Stimulated activated CD8-positive, alpha-beta memory T cell treated with anti-CD3 and anti-CD28 coated beads, Interleukin-12 subunit alpha, Interleukin-12 subunit beta, amount 100 ng/mL, for 1 hour (primary cell): ENCODE measurements around the gene SCCPDH.

ENCODE experiments used
- DNase-seq: peaks from one replicate; pipeline ENCODE4 v3.0.0-alpha.2; 2020; ENCODE audit warnings: low read depth

Gene SCCPDH

GRCh38 chr1:246785494-246786111 is 61.4 kb downstream of the SCCPDH start:
- DNase-seq, result no peak

DNA sequence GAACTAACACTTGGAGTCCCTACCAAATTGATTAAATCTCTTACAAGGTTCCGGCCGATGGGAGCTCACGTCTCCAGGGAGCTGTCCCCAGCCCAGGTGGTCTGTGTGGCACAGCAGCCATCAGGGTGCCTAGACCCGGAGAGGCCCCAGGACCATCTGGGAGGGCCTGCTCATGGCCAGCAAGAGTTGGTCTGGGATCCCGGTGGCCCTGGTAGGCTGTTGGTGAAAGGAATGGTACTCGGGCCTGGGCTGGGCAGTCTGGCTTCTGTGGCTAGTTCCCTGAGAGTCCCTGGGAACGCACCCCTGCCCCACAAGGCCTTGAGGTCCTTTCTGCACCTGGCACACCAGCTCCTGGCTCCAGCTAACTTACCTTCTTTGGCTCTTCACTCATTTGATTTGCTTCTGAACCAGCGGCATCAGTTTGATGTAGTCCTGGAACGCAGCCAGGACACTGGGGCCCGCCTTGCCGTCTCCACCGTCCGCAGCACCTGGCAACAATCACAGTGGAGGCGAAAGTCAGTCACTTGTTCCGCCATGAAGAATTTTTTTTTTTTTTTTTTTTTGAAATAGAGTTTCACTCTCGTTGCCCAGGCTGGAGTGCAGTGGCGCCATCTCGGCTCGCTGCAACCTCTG is 62.5 kb downstream of the SCCPDH start:
- DNase-seq, result no peak

GRCh38 chr1:246787781-246788513 is 63.7 kb downstream of the SCCPDH start:
- no peak for DNase-seq

DNA sequence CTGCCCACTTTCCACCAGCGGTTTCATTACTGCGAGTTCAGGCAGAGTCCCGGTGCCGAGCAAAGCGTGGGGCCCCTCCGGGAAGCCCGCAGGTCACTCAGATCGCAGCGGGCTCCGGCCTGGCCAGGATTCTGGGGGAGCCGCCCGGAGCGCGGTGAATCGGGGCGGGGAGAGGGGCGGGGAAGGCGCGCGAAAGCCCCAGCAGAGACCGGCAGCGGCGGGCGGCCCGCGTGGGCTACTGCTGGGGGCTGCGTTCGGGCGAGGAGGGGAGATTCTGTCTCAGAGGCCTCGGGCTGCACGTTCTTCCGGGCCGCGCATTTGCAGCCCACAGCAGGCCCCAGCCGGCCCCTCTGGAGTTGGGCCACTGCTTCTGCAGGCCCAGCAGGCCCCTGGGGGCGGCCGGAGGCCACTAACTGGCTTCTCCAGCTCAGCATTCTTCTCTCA is 64.7 kb downstream of the SCCPDH start:
- no peak for DNase-seq

GRCh38 chr1:246789454-246790339 is 65.5 kb downstream of the SCCPDH start:
- no peak for DNase-seq

DNA sequence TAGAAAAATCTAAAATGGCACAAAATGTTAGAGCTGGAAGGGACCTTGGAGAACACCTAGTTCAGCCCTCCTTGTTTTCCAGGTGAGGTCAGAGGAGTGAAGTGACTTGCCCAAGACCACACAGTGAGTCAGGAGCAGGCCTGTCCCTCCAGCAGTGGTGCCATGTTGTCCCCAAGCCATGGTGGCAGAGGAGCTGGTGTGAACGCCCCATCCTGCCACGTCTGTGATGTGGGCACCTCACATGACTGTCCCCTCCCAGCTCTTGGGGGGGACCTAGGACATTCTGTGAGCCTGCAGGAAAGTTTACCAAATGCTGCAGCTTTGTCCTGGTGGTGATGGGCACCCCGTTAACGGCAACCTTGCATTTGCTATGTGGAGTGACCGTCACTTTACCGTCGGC is 66.2 kb downstream of the SCCPDH start:
- no peak for DNase-seq

GRCh38 chr1:246790833-246791232 is 66.6 kb downstream of the SCCPDH start:
- no peak for DNase-seq

DNA sequence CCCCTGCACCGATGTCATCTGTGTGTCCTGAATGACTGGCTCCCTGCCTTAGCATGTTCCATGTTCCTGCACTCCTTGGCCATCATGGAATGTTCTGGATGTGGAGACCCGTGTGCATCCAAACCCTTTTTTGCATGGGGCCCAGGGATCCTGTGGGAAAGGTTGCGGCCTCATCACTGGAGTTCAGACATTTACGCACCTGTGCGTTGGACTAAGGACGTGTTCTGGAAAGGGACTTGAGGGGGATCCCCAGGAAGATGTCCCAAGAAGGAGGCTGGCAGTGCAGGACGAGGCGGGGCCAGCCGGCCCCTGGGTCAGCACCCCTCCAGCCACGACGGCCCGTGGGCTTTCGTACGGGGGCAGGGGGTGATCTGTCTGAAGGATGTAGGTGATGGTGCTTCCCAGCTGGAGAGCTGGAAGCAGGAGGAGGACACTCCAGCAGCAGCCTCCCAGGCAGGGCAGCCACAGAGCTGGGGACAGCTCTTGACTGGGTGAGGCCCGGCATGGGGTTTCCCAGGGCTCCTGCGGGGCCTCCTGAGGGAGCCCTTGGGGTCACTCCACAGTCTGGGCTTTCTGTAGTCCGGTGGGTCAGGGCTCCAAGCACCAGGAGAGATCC is 67.2 kb downstream of the SCCPDH start:
- no peak for DNase-seq

- DNase-seq, result no peak
Measured at GRCh38 chr1:246792603-246793002, 68.4 kb downstream of the SCCPDH start.

- no peak for DNase-seq
Measured at GRCh38 chr1:246793356-246793896, 69.2 kb downstream of the SCCPDH start.

- DNase-seq, result no peak
Measured at GRCh38 chr1:246794048-246794827, 70.0 kb downstream of the SCCPDH start.

DNA sequence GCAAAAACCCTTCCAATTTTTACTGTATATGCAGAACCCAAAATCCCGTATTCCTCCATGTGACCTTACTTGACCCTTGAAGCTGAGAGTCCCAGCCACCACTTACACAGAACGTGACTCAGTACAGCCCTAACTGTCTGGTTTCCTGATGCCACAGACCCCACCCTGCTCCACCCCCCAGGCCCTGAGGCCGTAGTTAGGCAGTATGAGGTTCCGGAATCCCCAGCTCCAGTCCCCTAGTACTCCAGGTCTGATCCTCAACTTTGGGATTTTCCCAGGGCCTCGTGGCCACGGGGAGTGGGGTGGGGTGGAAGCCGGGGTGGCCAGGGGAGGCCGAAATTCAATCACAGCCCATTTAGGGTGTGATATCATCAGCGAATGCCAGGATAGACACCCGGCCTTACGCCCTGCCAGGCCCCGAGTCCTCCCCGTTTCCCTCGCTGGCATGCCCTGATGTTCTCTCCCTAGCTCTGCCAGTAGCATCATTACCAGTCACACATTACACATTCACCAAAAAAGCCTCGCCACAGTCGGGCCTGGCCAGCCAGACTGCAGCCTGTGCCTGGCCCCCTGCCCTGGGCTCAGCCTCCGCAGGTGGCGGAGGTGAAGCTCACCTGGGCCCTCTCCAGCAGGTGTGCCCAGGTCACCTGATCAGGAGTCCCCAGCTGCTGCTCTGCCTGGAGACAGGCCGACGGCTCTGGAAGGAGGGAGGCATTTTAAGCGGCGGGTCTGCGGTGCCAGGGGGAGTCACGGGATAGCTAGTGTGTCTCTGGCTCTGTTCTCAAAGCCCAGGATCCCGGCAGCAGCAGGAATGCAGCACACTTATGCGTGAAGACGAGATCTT is 70.8 kb downstream of the SCCPDH start:
- no peak for DNase-seq

- no peak for DNase-seq
Measured at GRCh38 chr1:246795906-246796694, 71.9 kb downstream of the SCCPDH start.

DNA sequence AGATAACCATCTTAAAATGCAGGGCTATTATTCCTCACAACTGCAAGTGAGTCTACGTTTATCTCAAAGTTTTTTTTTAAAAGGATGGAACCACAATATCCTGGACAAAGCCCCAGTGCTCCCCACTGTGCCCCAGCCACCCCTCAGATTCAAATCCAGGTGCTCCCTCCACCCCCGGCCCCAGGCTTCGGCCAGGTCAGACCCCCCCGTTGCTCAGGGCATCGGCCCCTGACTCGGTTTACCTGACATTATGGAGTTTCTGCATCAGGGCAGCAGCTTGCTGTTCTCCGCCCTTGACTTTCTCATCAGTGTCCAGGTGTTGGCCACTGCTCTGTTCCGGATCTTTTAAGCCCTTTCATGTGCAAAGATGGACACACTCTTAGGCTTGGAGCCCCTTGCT is 72.9 kb downstream of the SCCPDH start:
- DNase-seq, result no peak

DNA sequence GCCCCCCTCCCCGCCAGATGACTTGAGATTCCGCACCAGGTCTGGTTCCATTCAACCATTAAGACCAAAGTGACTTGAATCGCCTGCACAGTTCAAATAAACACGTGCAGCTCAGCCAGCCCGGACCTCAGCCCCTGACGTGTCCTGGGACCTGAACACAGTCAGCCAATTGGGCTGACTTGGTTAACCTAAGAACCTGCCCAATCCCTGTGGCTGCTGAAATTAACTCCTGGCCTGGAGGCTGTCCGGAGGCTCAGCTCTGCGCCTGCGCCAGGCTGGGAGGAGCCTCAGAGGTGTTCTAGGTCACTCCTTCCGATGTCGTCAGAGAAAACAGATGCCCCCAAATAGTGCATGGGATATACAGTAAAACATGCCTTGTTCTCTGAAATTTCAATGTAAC is 73.4 kb downstream of the SCCPDH start:
- no peak for DNase-seq

GRCh38 chr1:246798107-246798506 is 73.9 kb downstream of the SCCPDH start:
- DNase-seq, result no peak

GRCh38 chr1:246798606-246799496 is 74.6 kb downstream of the SCCPDH start:
- no peak for DNase-seq

DNA sequence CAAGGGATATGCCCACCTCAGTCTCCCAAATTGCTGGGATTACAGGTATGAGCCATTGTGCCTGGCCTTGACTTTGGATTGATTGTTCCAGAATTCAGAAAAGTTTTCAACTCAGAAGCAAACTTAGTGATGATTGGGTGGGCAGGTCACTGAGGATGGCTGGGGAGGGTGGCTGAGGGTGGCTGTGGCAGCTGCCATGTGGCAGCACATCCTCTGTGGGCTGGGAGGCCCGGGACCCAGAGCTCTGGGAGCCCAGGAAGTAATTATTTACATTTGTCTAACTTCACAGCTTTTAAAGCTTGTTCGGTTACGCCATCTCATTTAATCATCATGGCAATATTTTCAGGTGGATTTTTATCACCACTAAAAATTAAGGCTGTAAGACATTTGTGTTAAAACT is 76.1 kb downstream of the SCCPDH start:
- no peak for DNase-seq
